Heart left ventricle (tissue), 13 donors: ENCODE results near the gene ACSBG1.

Experiments used
- CTCF ChIP-seq, 12 donors: fragments of 200-600 bp; sonication (generic) in 4 of 12; IDR thresholded peaks; one replicate each; pipeline versions ENCODE4 v1.5.0 to v1.8.0; 2018 to 2022; ENCODE audit warnings: antibody characterized with exemption in 12 of 12, mild to moderate bottlenecking in 5 of 12
- POLR2A ChIP-seq, 2 donors: fragments of 450-650 bp; IDR thresholded peaks; one replicate each; pipeline ENCODE4 v1.6.1; 2017; ENCODE audit warnings: antibody characterized with exemption in 2 of 2, mild to moderate bottlenecking in 2 of 2, moderate library complexity in 2 of 2
- donor health status: ischemic (EF 13 %, LVEDD 7.1; RV severe dilation, severe dysfunction).
- donor health status: DM: no; HTN: yes; CAD: no.
- donor health status: DM: no; HTN: no; CAD: no.
- donor health status: ischemic (EF 25% LVEDD 6.9; RV normal size, moderate dysfunction).
- donor health status: ischemic (EF 25% LVEDD 5.7; RV mildly dilated, moderate dysfunction).
- donor health status: ischemic (EF 35%, LVEDD 5.7; RV mildly dilated, moderate dysfunction).
- donor health status: nonischemic (EF 11% LVEDD 7.7; RV severe dilation, severe dysfunction).
- donor health status: DM: yes; HTN: yes; CAD: no.
- donor health status: PGD.
- donor health status: ischemic (EF 29% LVEDD 5.4; RV normal size, mild dysfunction).
- donor health status: nonischemic (EF 23%, LVEDD 6.1; RV moderate dilation, normal function).

DNA sequence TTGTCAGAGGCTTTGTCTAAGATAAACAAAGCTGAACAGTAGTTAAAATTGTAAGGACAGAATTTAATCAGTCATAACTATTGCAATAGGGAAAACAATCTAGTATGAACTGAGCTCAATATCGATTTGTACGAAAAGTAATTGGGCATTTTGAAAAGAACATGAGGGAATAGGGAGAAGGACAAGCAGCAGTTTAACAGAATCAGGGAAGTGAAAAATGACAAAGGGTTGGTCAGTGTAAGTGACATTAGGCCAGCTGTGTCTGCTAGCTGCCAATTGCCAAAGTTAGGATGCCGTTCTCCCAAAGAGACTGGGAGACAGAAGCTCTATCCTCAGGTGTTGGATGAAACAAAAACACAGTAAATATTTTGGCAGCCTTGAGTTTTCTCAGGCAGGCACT, 26.7 kb upstream of the ACSBG1 start:
- no peak for TF ChIP-seq CTCF (IDR thresholded peaks at IDR 0.05)
- TF ChIP-seq POLR2A (IDR thresholded peaks at IDR 0.05) = no peak
